ENCODE data around the gene ZNF532.

The ZNF532 gene

DNA sequence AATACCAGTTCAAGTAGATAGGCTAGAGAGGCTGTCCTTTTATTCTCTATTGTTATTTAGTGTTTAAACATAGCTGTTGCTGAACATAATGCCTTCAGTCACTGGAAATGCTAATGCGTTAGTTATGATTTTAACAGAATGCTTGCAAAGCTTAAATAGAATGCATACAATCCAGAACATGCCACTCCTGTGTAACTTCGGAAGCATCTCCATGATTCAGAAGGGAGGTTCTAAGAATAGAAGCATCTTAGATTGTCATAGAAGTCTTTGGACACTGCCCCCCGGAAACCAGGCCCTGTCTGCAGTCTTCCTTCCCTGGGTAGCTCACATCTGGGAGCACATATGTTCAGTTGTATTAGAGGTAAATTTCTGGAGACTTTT is 73.2 kb downstream of the ZNF532 start:
- no peaks in the 10 kb centered on the region for H3K4me1 ChIP-seq (ENCODE audit: low read length)
- TF ChIP-seq, protein P1, sequence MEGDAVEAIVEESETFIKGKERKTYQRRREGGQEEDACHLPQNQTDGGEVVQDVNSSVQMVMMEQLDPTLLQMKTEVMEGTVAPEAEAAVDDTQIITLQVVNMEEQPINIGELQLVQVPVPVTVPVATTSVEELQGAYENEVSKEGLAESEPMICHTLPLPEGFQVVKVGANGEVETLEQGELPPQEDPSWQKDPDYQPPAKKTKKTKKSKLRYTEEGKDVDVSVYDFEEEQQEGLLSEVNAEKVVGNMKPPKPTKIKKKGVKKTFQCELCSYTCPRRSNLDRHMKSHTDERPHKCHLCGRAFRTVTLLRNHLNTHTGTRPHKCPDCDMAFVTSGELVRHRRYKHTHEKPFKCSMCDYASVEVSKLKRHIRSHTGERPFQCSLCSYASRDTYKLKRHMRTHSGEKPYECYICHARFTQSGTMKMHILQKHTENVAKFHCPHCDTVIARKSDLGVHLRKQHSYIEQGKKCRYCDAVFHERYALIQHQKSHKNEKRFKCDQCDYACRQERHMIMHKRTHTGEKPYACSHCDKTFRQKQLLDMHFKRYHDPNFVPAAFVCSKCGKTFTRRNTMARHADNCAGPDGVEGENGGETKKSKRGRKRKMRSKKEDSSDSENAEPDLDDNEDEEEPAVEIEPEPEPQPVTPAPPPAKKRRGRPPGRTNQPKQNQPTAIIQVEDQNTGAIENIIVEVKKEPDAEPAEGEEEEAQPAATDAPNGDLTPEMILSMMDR (IDR thresholded peaks at IDR 0.05; ENCODE audit: low read length): no peak
- no peak for TF ChIP-seq EZH2phosphoT487 (IDR thresholded peaks at IDR 0.05; ENCODE audit: low read length)
- TF ChIP-seq EZH2 (optimal IDR thresholded peaks at IDR 0.05; ENCODE audit: low read depth, low read length): no peak
- H4K20me1 ChIP-seq (ENCODE audit: insufficient read depth, low read length): no peaks in the 10 kb centered on the region
- no peak overlapping the region for H3K9ac ChIP-seq (ENCODE audit: low read length)
- H3K27me3 ChIP-seq (replicated peaks; ENCODE audit: insufficient read depth, low read length): no peaks in the 10 kb centered on the region
- H3K27ac ChIP-seq (ENCODE audit: low read length): no peak overlapping the region
- no peaks in the 10 kb centered on the region for H3K9me3 ChIP-seq (replicated peaks; ENCODE audit: insufficient read depth, low read length)
- H3K79me2 ChIP-seq (ENCODE audit: low read length): no peaks in the 10 kb centered on the region
- H3K9me2 ChIP-seq (replicated peaks; ENCODE audit: insufficient read depth, low read length): no peaks in the 10 kb centered on the region
- no peaks in the 10 kb centered on the region for H3K36me3 ChIP-seq (replicated peaks; ENCODE audit: insufficient read depth, low read length)
- H3F3A ChIP-seq (ENCODE audit: insufficient read depth, low read length): no peaks in the 10 kb centered on the region
- DNase-seq: no peak
- no peak overlapping the region for H2AFZ ChIP-seq (ENCODE audit: low read length)
- no peak overlapping the region for H3K4me3 ChIP-seq (ENCODE audit: low read length)
- H3K4me2 ChIP-seq (ENCODE audit: low read depth, low read length): no peak overlapping the region

DNA sequence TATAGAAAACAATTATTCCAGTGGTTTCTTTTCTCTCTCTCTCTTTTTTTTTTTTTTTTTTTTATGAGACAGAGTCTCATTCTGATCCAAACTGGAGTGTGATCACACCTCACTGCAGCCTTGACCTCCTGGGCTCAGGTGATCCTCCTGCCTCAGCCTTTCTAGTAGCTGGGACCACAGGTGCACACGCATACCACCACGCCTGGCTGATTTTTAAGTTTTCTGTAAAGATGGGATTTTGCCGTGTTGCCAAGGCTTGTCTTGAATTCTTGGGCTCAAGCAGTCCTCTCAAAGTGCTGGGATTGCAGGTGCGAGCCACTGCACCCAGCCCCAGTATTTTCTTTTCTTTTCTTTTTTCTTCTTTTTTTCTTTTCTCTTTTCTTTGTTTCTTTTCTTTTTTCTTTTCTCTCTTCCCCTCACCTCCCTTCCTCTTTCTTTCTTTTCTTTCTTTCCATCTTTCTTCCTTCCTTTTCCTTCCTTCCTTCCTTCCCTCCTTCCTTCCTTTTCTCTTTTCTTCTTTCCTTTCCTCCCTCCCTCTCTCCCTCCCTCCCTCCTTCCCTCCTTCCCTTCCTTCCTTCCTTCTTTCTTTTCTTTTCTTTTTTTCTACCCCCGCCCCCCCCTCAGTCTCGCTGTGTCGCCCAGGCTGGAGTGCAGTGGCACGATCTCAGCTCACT is 76.9 kb downstream of the ZNF532 start:
- no peak overlapping the region for H3K9ac ChIP-seq (ENCODE audit: low read length)
- H3K79me2 ChIP-seq (ENCODE audit: low read length): no peaks in the 10 kb centered on the region
- H4K20me1 ChIP-seq (ENCODE audit: insufficient read depth, low read length): no peaks in the 10 kb centered on the region
- TF ChIP-seq EZH2phosphoT487 (IDR thresholded peaks at IDR 0.05; ENCODE audit: low read length): no peak
- TF ChIP-seq EZH2 (optimal IDR thresholded peaks at IDR 0.05; ENCODE audit: low read depth, low read length): no peak
- TF ChIP-seq, protein P1 (IDR thresholded peaks at IDR 0.05; ENCODE audit: low read length): no peak
- H3K4me2 ChIP-seq (ENCODE audit: low read depth, low read length): no peak overlapping the region
- DNase-seq: no peak
- no peak overlapping the region for H3K4me3 ChIP-seq (ENCODE audit: low read length)
- H3K4me1 ChIP-seq (ENCODE audit: low read length): no peaks in the 10 kb centered on the region
- H3K27ac ChIP-seq (ENCODE audit: low read length): no peak overlapping the region
- H2AFZ ChIP-seq (ENCODE audit: low read length): no peak overlapping the region
- H3F3A ChIP-seq (ENCODE audit: insufficient read depth, low read length): no peaks in the 10 kb centered on the region
- no peaks in the 10 kb centered on the region for H3K9me2 ChIP-seq (replicated peaks; ENCODE audit: insufficient read depth, low read length)
- no peaks in the 10 kb centered on the region for H3K9me3 ChIP-seq (replicated peaks; ENCODE audit: insufficient read depth, low read length)
- H3K27me3 ChIP-seq (replicated peaks; ENCODE audit: insufficient read depth, low read length): no peaks in the 10 kb centered on the region
- no peaks in the 10 kb centered on the region for H3K36me3 ChIP-seq (replicated peaks; ENCODE audit: insufficient read depth, low read length)

GRCh38 chr18:58943896-58944295 is 79.2 kb downstream of the ZNF532 start:
- no peak for DNase-seq
- Histone ChIP-seq H3K36me3 (replicated peaks; ENCODE audit: insufficient read depth, low read length) (no peaks in the 10 kb centered on the region), H3K27ac (ENCODE audit: low read length) (no peak overlapping the region)

More at GRCh38 chr18:58943896-58944295, 79.2 kb downstream of the ZNF532 start:
- Histone ChIP-seq H3K79me2 (ENCODE audit: low read length) (no peaks in the 10 kb centered on the region), H3K4me1 (ENCODE audit: low read length) (no peaks in the 10 kb centered on the region), H3K27me3 (replicated peaks; ENCODE audit: insufficient read depth, low read length) (no peaks in the 10 kb centered on the region), H3K4me3 (ENCODE audit: low read length) (no peak overlapping the region), H3F3A (ENCODE audit: insufficient read depth, low read length) (no peaks in the 10 kb centered on the region), H3K4me2 (ENCODE audit: low read depth, low read length) (no peak overlapping the region), H2AFZ (ENCODE audit: low read length) (no peak overlapping the region), H4K20me1 (ENCODE audit: insufficient read depth, low read length) (no peaks in the 10 kb centered on the region), H3K9me2 (replicated peaks; ENCODE audit: insufficient read depth, low read length) (no peaks in the 10 kb centered on the region), H3K9me3 (replicated peaks; ENCODE audit: insufficient read depth, low read length) (no peaks in the 10 kb centered on the region), H3K9ac (ENCODE audit: low read length) (no peak overlapping the region)
- TF ChIP-seq EZH2 (optimal IDR thresholded peaks at IDR 0.05; ENCODE audit: low read depth, low read length): no peak
- no peak for TF ChIP-seq EZH2phosphoT487 (IDR thresholded peaks at IDR 0.05; ENCODE audit: low read length)
- TF ChIP-seq, protein P1 (IDR thresholded peaks at IDR 0.05; ENCODE audit: low read length): no peak
